Lower lobe of right lung (tissue), 2 donors: ENCODE measurements around the gene CDC14C. TPM values are rescaled to one million over a fixed set of nuclear protein-coding genes. Genes with fewer than 3 reads are reported as not detected.
"Not testable (repeated sequence)": the region's sequence is repeated elsewhere in the genome, so short reads cannot be mapped to it uniquely, and the experiment has no call there.

Source experiments
- ATAC-seq, 2 donors: fragments of 200-7000 bp; cut with Tn5 transposase; one replicate each; pipeline ENCODE4 v1.9.1; 2020 to 2022; ENCODE audit warnings: mild to moderate bottlenecking in 2 of 2, moderate library complexity in 2 of 2
- DNase-seq: peaks from one replicate; pipeline ENCODE4 v3.0.0-alpha.2; 2020
- H3K27ac ChIP-seq: fragments of 200-600 bp; one replicate; pipeline ENCODE4 v1.8.0; 2022
- H3K27me3 ChIP-seq: fragments of 200-600 bp; one replicate; pipeline ENCODE4 v1.8.0; 2022; ENCODE audit warnings: low read depth
- H3K36me3 ChIP-seq: fragments of 200-600 bp; one replicate; pipeline ENCODE4 v1.8.0; 2022; ENCODE audit warnings: mild to moderate bottlenecking
- H3K4me1 ChIP-seq: fragments of 200-600 bp; one replicate; pipeline ENCODE4 v1.8.0; 2022
- H3K4me3 ChIP-seq: fragments of 200-600 bp; one replicate; pipeline ENCODE4 v1.8.0; 2022; ENCODE audit warnings: mild to moderate bottlenecking
- H3K9me3 ChIP-seq: fragments of 200-600 bp; one replicate; pipeline ENCODE4 v1.8.0; 2022
- intact Hi-C: fragments of 100-400 bp; cut with DNase I; formaldehyde crosslinking; loops from one replicate; pipeline ENCODE4 v1.11.0; 2022
- total RNA-seq: library from RNA; stranded (reverse); fragmentation: NEBNext Ultra II Directional; extraction: Animal tissue kit (Norgen Biotek cat#: 25700); gene quantifications from one replicate; pipeline ENCODE4 v1.2.1, GENCODE V29; 2021
- TF ChIP-seq, protein P1 (sequence below): fragments of 200-600 bp; IDR thresholded peaks from one replicate; pipeline ENCODE4 v1.8.0; 2022; ENCODE audit warnings: antibody characterized with exemption, mild to moderate bottlenecking
- donor health status: DM: no; HTN: yes; CAD: no; lungs with severe emphysema.

The CDC14C gene
- total RNA-seq, 1 donor from 2014 or later: not detected

DNA sequence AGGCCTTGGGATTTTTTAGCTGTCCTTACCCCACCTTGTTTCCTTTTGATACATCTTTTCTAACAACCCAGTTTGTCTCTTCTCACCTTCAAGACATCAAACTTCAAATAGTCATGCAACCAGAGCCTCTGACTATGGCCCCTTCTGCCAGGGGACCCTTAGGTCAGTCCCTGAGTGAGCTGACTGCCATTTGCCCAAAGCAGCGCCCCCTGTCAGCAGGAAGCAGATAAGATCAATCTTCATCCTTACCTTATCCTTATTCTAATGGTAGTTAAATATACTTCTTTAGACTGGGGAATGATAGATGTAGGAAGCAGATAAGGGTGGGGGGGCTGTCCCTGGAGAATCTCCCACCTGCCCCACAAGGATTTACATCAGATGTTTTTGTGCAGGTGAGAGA lies 29.8 kb upstream of the CDC14C start:
- H3K9me3 ChIP-seq: peaks cover 30% of the 10 kb centered on the region
- ATAC-seq (no peak), DNase-seq (no peak)

DNA sequence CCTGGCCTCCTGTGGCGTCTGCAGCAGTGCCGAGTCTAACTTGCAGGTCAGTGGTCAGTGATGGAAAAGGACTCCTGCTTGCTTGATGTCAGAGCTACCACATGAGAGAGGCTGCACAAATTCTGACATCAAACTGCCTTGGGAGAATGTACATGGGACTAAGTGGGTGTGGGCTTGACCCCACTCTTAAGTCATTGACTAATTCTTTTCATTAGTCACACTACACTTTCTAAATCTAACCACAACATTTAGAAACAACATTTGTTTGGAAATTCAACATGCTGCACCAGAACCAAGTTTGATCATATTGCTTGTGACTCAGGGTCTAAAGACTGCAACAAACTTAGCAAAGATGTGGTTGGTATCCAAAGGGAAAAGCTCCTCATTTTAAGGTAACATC lies 24.4 kb upstream of the CDC14C start:
- TF ChIP-seq, protein P1, sequence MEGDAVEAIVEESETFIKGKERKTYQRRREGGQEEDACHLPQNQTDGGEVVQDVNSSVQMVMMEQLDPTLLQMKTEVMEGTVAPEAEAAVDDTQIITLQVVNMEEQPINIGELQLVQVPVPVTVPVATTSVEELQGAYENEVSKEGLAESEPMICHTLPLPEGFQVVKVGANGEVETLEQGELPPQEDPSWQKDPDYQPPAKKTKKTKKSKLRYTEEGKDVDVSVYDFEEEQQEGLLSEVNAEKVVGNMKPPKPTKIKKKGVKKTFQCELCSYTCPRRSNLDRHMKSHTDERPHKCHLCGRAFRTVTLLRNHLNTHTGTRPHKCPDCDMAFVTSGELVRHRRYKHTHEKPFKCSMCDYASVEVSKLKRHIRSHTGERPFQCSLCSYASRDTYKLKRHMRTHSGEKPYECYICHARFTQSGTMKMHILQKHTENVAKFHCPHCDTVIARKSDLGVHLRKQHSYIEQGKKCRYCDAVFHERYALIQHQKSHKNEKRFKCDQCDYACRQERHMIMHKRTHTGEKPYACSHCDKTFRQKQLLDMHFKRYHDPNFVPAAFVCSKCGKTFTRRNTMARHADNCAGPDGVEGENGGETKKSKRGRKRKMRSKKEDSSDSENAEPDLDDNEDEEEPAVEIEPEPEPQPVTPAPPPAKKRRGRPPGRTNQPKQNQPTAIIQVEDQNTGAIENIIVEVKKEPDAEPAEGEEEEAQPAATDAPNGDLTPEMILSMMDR: no peak
- Histone ChIP-seq H3K9me3 (no peaks in the 10 kb centered on the region), H3K4me3 (no peak overlapping the region), H3K36me3 (no peaks in the 10 kb centered on the region), H3K27ac (no peak overlapping the region), H3K4me1 (no peaks in the 10 kb centered on the region), H3K27me3 (no peaks in the 10 kb centered on the region)
- ATAC-seq (no peak), DNase-seq (no peak)
- intact Hi-C loops: no loop called here

More for the DNA sequence above, 29.8 kb upstream of the CDC14C start:
- H3K27me3 ChIP-seq: no peaks in the 10 kb centered on the region
- TF ChIP-seq, protein P1: no peak
- intact Hi-C loops: no loop called here
- H3K27ac ChIP-seq: no peak overlapping the region
- no peaks in the 10 kb centered on the region for H3K36me3 ChIP-seq
- H3K4me1 ChIP-seq: no peaks in the 10 kb centered on the region
- no peak overlapping the region for H3K4me3 ChIP-seq

DNA sequence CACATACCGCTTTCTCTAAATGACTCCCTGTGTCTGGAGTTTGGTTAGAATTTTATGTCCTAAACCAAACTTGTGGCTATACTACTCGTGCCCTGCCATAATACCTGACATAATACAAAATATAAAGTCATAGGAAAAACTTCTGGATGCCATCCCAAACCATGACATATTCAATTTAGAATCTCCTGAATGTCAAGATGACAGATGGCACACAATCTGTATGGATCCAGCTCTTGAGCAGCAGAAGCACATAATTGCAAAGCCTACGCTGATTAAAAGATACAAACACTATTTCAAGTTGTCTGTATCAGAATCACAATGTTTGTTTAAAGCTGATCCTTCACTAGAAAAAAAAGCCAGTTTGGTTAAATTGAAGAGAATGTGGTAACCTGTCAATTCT lies 22.4 kb upstream of the CDC14C start:
- Histone ChIP-seq H3K4me1 (no peaks in the 10 kb centered on the region), H3K27me3 (no peaks in the 10 kb centered on the region), H3K4me3 (no peak overlapping the region), H3K36me3 (no peaks in the 10 kb centered on the region), H3K9me3 (no peaks in the 10 kb centered on the region), H3K27ac (no peak overlapping the region)
- TF ChIP-seq, protein P1: no peak
- ATAC-seq (no peak), DNase-seq (no peak)
- intact Hi-C loops: no loop called here

DNA sequence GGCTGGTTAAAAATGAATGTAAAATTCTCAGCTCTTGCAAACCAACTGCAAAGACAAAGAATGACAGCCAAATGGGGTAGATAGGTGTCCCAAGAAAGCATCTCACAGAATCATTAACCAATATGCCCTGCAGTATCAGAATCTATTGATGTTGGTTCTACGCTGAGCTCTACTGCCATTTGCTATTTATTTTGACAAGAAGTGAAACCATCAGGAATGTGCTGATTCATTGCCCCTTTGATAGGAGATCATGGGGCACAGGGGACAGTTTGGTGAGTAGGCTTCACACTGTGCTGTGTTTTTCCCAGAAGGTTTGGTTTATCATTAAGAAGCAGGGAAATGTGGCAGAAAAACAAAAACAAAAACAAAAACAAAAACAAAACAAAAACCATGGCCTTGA lies 19.4 kb upstream of the CDC14C start:
- H3K4me3 ChIP-seq: no peak overlapping the region
- no peaks in the 10 kb centered on the region for H3K4me1 ChIP-seq
- intact Hi-C loops: no loop called here
- H3K36me3 ChIP-seq: no peaks in the 10 kb centered on the region
- TF ChIP-seq, protein P1: no peak
- H3K27ac ChIP-seq: no peak overlapping the region
- ATAC-seq: no peak
- no peak for DNase-seq
- no peaks in the 10 kb centered on the region for H3K27me3 ChIP-seq
- no peaks in the 10 kb centered on the region for H3K9me3 ChIP-seq

DNA sequence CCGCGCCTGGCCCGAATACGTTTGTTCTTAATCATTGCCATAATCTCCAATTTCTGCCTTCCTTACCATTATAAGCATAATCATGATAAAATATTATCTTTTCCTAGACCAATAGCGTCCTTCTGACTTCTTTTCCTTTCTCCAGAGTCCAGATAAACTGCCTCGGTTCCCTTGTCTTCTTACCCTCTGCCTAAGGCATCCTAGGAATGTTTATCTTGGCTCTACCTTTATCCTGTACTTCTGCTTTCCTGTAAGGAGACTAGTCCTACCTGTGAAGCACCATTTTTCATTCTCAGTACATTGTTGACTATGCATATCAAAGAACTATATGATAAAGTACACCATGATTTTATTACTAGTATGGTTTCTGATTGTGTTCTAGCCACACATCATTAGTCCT lies 18.7 kb upstream of the CDC14C start:
- H3K4me3 ChIP-seq, H3K27me3 ChIP-seq, H3K4me1 ChIP-seq, H3K36me3 ChIP-seq, H3K9me3 ChIP-seq, H3K27ac ChIP-seq, intact Hi-C loops, DNase-seq: not testable (repeated sequence)
- ATAC-seq: peak in 1 of 2 donors; percentile 54

DNA sequence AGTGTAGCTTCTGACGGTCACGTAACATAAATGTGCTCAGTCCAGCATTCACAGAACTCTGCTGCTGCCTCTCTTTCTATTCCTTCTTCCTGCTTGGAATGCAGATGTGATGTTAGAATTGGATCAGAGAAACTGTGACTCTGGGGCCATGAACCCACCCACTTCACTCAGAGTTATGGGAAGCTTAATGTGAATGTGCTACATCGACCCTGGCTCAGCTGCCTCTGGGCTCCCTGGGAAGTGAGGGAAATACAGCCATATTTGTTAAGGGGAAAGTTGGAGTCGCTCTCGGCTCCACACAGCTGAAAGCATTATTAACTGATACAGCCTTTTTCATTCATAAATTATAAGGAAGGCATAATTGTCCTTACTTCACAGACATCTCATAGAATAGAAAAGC lies 14.5 kb upstream of the CDC14C start:
- H3K36me3 ChIP-seq, H3K27ac ChIP-seq, intact Hi-C loops, H3K4me3 ChIP-seq, DNase-seq, H3K4me1 ChIP-seq, ATAC-seq, H3K27me3 ChIP-seq, H3K9me3 ChIP-seq: not testable (repeated sequence)

DNA sequence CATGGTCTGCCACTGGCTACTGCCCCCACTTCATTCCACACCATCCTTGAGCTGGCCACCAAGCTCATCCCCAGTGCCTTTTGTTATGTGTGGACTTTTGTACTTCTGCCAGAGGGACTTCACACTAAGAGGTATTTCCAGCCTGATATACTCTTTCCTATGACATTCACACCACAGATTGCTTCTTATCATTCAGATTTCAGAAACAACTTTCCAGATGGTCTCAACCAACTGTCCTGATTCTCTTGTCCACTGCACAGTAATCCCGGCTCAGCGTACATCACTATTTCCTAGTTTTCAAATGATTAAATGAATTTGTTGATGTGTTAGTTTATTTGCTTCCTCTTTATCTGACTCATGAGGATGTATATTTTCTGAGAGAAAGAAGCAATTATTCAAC lies 7.1 kb downstream of the CDC14C start:
- no peak overlapping the region for H3K4me3 ChIP-seq
- H3K9me3 ChIP-seq: no peaks in the 10 kb centered on the region
- no peaks in the 10 kb centered on the region for H3K27me3 ChIP-seq
- TF ChIP-seq, protein P1: no peak
- no peak for DNase-seq
- intact Hi-C loops: no loop called here
- no peak overlapping the region for H3K27ac ChIP-seq
- ATAC-seq: no peak
- no peaks in the 10 kb centered on the region for H3K36me3 ChIP-seq
- no peaks in the 10 kb centered on the region for H3K4me1 ChIP-seq
